Glutamatergic neuron (in vitro differentiated cells): ENCODE measurements around the gene ARHGEF40. TPM values are rescaled to one million over a fixed set of nuclear protein-coding genes. Genes with fewer than 3 reads are reported as not detected.

Source experiments
- DNase-seq: peaks from one replicate; pipeline ENCODE4 v3.0.0; 2022
- H3K27ac Mint-ChIP-seq: one replicate; pipeline ENCODE4 v1.8.0; 2020; ENCODE audit warnings: mild to moderate bottlenecking, mixed read lengths, inconsistent platforms; ENCODE audit not compliant: unreplicated experiment
- H3K27me3 Mint-ChIP-seq: one replicate; pipeline ENCODE4 v1.8.0; 2020; ENCODE audit warnings: mild to moderate bottlenecking, moderate library complexity, mixed read lengths, inconsistent platforms; ENCODE audit not compliant: unreplicated experiment
- H3K36me3 Mint-ChIP-seq: one replicate; pipeline ENCODE4 v1.8.0; 2020; ENCODE audit warnings: mild to moderate bottlenecking, mixed read lengths, inconsistent platforms; ENCODE audit not compliant: unreplicated experiment
- H3K4me1 Mint-ChIP-seq: one replicate; pipeline ENCODE4 v1.8.0; 2020; ENCODE audit warnings: mild to moderate bottlenecking, low read depth, mixed read lengths, inconsistent platforms; ENCODE audit not compliant: unreplicated experiment
- H3K4me3 Mint-ChIP-seq: one replicate; pipeline ENCODE4 v1.8.0; 2020; ENCODE audit warnings: mild to moderate bottlenecking, mixed read lengths, inconsistent platforms; ENCODE audit not compliant: unreplicated experiment
- H3K9me3 Mint-ChIP-seq: one replicate; pipeline ENCODE4 v1.8.0; 2020; ENCODE audit warnings: mild to moderate bottlenecking, moderate library complexity, mixed read lengths, inconsistent platforms; ENCODE audit not compliant: unreplicated experiment
- total RNA-seq: library from RNA; stranded (reverse); fragmentation: NEBNext Ultra II Directional; extraction: Animal tissue kit (Norgen Biotek cat#: 25700); gene quantifications from one replicate; pipeline ENCODE4 v1.2.1, GENCODE V29; 2021; ENCODE audit not compliant: unreplicated experiment
- TF ChIP-seq, protein P1 (sequence below): fragments of 200-600 bp; sonication (generic); IDR thresholded peaks from one replicate; pipeline ENCODE4 v1.5.0; 2021; ENCODE audit not compliant: partially characterized antibody, unreplicated experiment

Gene ARHGEF40
- total RNA-seq, 1 donor from 2014 or later: 42.4 TPM

DNA sequence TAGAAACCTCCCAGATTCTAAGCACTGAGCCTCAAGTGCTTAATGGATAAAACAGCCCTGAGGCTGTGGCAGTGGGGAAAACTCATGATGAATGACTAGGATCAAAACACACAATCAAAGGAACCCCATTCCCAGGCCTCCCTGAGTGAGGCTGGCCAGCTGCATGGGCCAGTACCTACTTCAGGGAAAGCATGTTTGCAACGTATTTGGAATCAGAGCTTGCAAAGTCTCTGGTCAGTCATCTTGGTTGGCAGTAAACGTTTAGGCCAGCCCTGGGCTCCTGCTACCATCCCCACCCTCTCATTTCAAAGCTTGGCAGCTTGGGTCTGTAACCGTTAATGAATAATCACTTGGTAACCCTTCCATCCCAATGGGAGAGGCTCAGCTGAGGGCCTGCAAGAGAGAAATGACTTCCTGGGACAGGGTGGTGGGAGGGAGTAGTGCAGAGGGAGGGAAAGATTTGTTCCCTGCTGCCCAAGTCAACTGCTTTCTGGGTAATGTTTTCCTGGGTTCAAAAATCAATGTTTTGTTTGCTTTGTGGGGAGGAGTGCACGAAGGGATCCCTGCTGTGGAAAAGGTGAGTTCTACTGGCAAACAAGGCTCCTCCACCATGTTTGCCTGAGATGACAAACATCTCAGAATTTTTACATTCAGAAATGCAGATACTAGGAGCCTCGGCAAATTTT lies 14.5 kb upstream of the ARHGEF40 start:
- no peaks in the 10 kb centered on the region for H3K36me3 Mint-ChIP-seq
- H3K27ac Mint-ChIP-seq: no peak overlapping the region
- H3K4me3 Mint-ChIP-seq: no peak overlapping the region
- H3K27me3 Mint-ChIP-seq: no peaks in the 10 kb centered on the region
- no peaks in the 10 kb centered on the region for H3K4me1 Mint-ChIP-seq
- H3K9me3 Mint-ChIP-seq: no peaks in the 10 kb centered on the region
- TF ChIP-seq, protein P1, sequence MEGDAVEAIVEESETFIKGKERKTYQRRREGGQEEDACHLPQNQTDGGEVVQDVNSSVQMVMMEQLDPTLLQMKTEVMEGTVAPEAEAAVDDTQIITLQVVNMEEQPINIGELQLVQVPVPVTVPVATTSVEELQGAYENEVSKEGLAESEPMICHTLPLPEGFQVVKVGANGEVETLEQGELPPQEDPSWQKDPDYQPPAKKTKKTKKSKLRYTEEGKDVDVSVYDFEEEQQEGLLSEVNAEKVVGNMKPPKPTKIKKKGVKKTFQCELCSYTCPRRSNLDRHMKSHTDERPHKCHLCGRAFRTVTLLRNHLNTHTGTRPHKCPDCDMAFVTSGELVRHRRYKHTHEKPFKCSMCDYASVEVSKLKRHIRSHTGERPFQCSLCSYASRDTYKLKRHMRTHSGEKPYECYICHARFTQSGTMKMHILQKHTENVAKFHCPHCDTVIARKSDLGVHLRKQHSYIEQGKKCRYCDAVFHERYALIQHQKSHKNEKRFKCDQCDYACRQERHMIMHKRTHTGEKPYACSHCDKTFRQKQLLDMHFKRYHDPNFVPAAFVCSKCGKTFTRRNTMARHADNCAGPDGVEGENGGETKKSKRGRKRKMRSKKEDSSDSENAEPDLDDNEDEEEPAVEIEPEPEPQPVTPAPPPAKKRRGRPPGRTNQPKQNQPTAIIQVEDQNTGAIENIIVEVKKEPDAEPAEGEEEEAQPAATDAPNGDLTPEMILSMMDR: no peak
- DNase-seq: no peak

DNA sequence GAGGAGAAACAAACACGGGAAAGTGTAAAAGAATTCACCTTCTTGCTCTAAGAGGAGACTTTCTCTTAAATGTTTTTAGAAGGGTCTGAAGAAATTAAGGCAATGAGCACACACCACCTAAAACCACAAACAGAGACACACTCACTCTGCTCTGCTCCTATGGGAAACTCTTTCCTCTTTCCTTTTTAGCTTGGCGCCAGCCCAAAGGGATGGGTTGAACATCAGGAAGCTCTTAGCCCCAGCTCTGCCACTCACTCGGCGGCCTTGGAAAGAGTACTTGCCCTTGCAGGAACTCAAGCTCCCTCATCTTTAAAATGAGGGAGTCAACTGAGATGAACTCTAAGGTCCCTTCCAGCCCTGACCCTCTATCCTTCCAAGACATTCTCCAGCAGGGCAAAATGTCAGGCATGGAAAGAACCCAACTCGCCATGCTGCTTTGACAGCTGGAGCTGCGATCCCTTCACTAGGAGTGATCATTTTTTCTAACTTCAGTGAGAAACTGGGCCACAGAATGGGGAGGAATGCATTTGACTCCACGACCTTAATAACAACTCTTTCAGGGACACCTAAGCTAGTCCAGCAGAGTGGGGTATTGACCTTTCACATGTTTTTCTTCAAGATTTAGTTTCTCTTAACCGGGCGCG lies 13.5 kb upstream of the ARHGEF40 start:
- Mint-ChIP-seq H3K9me3 (no peaks in the 10 kb centered on the region), H3K27ac (no peak overlapping the region), H3K27me3 (no peaks in the 10 kb centered on the region), H3K4me1 (no peaks in the 10 kb centered on the region), H3K36me3 (no peaks in the 10 kb centered on the region), H3K4me3 (no peak overlapping the region)
- TF ChIP-seq, protein P1: no peak
- no peak for DNase-seq

DNA sequence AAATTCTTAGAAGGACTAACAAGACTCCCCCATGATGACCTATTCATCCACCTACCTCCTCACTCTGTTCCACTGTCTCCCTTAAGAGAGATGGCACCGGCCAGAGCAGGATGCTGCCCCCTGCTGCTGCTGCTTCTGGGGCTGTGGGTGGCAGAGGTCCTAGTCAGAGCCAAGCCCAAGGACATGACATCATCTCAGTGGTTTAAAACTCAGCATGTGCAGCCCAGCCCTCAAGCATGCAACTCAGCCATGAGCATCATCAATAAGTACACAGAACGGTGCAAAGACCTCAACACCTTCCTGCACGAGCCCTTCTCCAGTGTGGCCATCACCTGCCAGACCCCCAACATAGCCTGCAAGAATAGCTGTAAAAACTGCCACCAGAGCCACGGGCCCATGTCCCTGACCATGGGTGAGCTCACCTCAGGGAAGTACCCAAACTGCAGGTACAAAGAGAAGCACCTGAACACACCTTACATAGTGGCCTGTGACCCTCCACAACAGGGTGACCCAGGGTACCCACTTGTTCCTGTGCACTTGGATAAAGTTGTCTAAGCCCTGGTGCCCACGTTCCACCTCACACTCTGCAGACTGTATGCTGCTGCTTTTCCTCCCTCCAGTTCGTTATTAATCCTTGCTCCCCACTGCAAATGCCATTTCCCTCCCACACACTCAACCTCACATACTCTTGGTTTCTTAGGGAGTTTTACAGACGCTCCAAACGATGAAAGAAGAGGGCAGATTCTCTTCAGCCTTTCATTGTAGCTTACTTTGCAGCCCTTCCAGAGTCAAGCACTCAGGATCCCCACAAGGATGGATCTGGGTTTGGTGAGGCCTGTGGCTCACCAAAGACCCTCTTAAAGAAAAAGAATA lies 12.1 kb upstream of the ARHGEF40 start, which contains the start of gene RNASE8:
Gene RNASE8, plus strand, starts transcription at position 20 of the 873 bp plus-strand sequence. Its CDS starts 71 bp downstream, at position 91.
- Mint-ChIP-seq H3K4me1 (no peaks in the 10 kb centered on the region), H3K27ac (no peak within 1 kb of the TSS), H3K9me3 (no peaks in the 10 kb centered on the region), H3K36me3 (no peaks in the 10 kb centered on the region), H3K4me3 (no peak within 1 kb of the TSS), H3K27me3 (no peaks in the 10 kb centered on the region)
- DNase-seq: no peak
- TF ChIP-seq, protein P1: no peak

DNA sequence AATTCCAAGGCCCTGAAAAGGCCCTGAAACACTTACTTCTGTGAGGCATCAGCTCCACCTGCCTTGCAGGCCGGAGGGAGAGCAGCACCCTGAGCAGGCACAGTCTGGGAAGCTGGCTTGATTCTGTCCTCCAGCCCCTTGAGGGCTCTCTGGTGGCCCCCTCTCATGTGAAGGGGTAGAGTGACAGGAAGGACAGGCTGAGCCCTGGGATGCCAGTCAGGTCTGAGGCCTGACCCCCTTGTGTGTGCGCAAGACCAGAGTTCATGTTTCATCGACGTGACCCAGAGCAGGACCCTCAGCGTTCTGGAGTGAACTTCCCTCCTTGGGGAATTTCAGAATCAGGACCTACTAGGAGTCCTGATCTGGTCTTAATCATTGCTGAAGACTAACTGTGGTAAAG lies 11.2 kb upstream of the ARHGEF40 start:
- TF ChIP-seq, protein P1: no peak
- no peak overlapping the region for H3K27ac Mint-ChIP-seq
- H3K4me1 Mint-ChIP-seq: no peaks in the 10 kb centered on the region
- H3K4me3 Mint-ChIP-seq: no peak overlapping the region
- no peaks in the 10 kb centered on the region for H3K9me3 Mint-ChIP-seq
- no peaks in the 10 kb centered on the region for H3K36me3 Mint-ChIP-seq
- H3K27me3 Mint-ChIP-seq: no peaks in the 10 kb centered on the region
- no peak for DNase-seq
